BLaER1 (cell line): ENCODE data around the gene MCOLN3.
"Not testable (repeated sequence)": the region's sequence is repeated elsewhere in the genome, so short reads cannot be mapped to it uniquely, and the experiment has no call there.

ENCODE experiments used
- H3K27ac ChIP-seq: shearing (Covaris generic); formaldehyde crosslinking; 2 replicates; pipeline ENCODE4 v1.8.1; 2022
- H3K27me3 ChIP-seq: shearing (Covaris generic); formaldehyde crosslinking; 2 replicates; pipeline ENCODE4 v1.8.1; 2022
- H3K36me3 ChIP-seq: shearing (Covaris generic); formaldehyde crosslinking; 2 replicates; pipeline ENCODE4 v1.8.1; 2022
- H3K4me1 ChIP-seq: shearing (Covaris generic); formaldehyde crosslinking; 2 replicates; pipeline ENCODE4 v1.8.1; 2022
- H3K4me2 ChIP-seq: shearing (Covaris generic); formaldehyde crosslinking; 2 replicates; pipeline ENCODE4 v1.8.1; 2022
- H3K4me3 ChIP-seq: shearing (Covaris generic); formaldehyde crosslinking; 2 replicates; pipeline ENCODE4 v1.8.1; 2022
- H3K9ac ChIP-seq: shearing (Covaris generic); formaldehyde crosslinking; 2 replicates; pipeline ENCODE4 v1.8.1; 2022
- H3K9me3 ChIP-seq: shearing (Covaris generic); formaldehyde crosslinking; 2 replicates; pipeline ENCODE4 v1.8.1; 2022
- H4K20me1 ChIP-seq: shearing (Covaris generic); formaldehyde crosslinking; 2 replicates; pipeline ENCODE4 v1.8.1; 2022
- Cebpa-rat ChIP-seq: shearing (Covaris generic); IDR thresholded peaks from 2 replicates; pipeline ENCODE4 v1.8.1; 2022

The MCOLN3 gene

GRCh38 chr1:84996846-84997666 lies 51.2 kb downstream of the MCOLN3 start, which contains the start of gene MCOLN2:
TSS of gene MCOLN2 (minus strand) at chr1:84997113. CDS start at chr1:84996872, 241 bp downstream.
- H3K27me3 ChIP-seq = peaks cover 42% of the 10 kb centered on the region
- H3K4me2 ChIP-seq = peak within 1 kb of the TSS; percentile 96
- H4K20me1 ChIP-seq = peaks cover 20% of the 10 kb centered on the region
- no peaks in the 10 kb centered on the region for H3K36me3 ChIP-seq
- peak within 1 kb of the TSS; percentile 58; the same call in 1 of the 2 replicates for H3K9ac ChIP-seq
- TF ChIP-seq Cebpa-rat = no peak
- H3K9me3 ChIP-seq = peaks cover 11% of the 10 kb centered on the region
- no peak within 1 kb of the TSS for H3K27ac ChIP-seq
- H3K4me1 ChIP-seq = peaks cover 19% of the 10 kb centered on the region
- H3K4me3 ChIP-seq = peak within 1 kb of the TSS; percentile 69

GRCh38 chr1:84995484-84996334 lies 52.6 kb downstream of the MCOLN3 start:
- H3K36me3 ChIP-seq = no peaks in the 10 kb centered on the region
- no peak for TF ChIP-seq Cebpa-rat
- peaks cover 20% of the 10 kb centered on the region for H4K20me1 ChIP-seq
- H3K27me3 ChIP-seq = peaks cover 42% of the 10 kb centered on the region
- H3K27ac ChIP-seq = no peak overlapping the region
- H3K9me3 ChIP-seq = peaks cover 11% of the 10 kb centered on the region
- no peak overlapping the region for H3K9ac ChIP-seq
- H3K4me1 ChIP-seq = peaks cover 19% of the 10 kb centered on the region
- H3K4me2 ChIP-seq = peak overlapping the region; percentile 27; the same call in 1 of the 2 replicates
- H3K4me3 ChIP-seq = no peak overlapping the region

- no peaks in the 10 kb centered on the region for H3K36me3 ChIP-seq
- no peak overlapping the region for H3K4me2 ChIP-seq
- no peak overlapping the region for H3K9ac ChIP-seq
- H4K20me1 ChIP-seq = no peaks in the 10 kb centered on the region
- H3K4me3 ChIP-seq = no peak overlapping the region
- peaks cover 11% of the 10 kb centered on the region for H3K9me3 ChIP-seq
- TF ChIP-seq Cebpa-rat = no peak
- H3K4me1 ChIP-seq = peaks cover 7% of the 10 kb centered on the region
- peaks cover 6% of the 10 kb centered on the region for H3K27me3 ChIP-seq
- no peak overlapping the region for H3K27ac ChIP-seq
These were observed 57.0 kb downstream of the MCOLN3 start for GRCh38 chr1:84991097-84991920.

GRCh38 chr1:84988588-84988987 lies 59.7 kb downstream of the MCOLN3 start:
- no peak overlapping the region for H3K4me2 ChIP-seq
- no peaks in the 10 kb centered on the region for H4K20me1 ChIP-seq
- TF ChIP-seq Cebpa-rat = no peak
- no peaks in the 10 kb centered on the region; the same call in 1 of the 2 replicates for H3K9me3 ChIP-seq
- H3K27ac ChIP-seq = no peak overlapping the region
- H3K36me3 ChIP-seq = no peaks in the 10 kb centered on the region
- 0 out of 2 replicates have a peak, but pooled peaks cover 5% of the 10 kb centered on the region for H3K4me1 ChIP-seq
- no peak overlapping the region for H3K9ac ChIP-seq
- no peak overlapping the region for H3K4me3 ChIP-seq
- H3K27me3 ChIP-seq = no peaks in the 10 kb centered on the region

GRCh38 chr1:84986561-84986960 lies 61.7 kb downstream of the MCOLN3 start:
- not testable (repeated sequence) for H3K4me3 ChIP-seq, H3K36me3 ChIP-seq, H3K9ac ChIP-seq, H3K9me3 ChIP-seq, H3K4me2 ChIP-seq, H4K20me1 ChIP-seq, H3K4me1 ChIP-seq, H3K27me3 ChIP-seq, H3K27ac ChIP-seq

GRCh38 chr1:84985365-84985764 lies 62.9 kb downstream of the MCOLN3 start:
- H3K9ac ChIP-seq = no peak overlapping the region
- H3K27ac ChIP-seq = no peak overlapping the region
- H3K36me3 ChIP-seq = no peaks in the 10 kb centered on the region
- H3K4me2 ChIP-seq = no peak overlapping the region
- no peaks in the 10 kb centered on the region for H3K9me3 ChIP-seq
- TF ChIP-seq Cebpa-rat = no peak
- no peaks in the 10 kb centered on the region for H4K20me1 ChIP-seq
- 0 out of 2 replicates have a peak, but pooled peaks cover 5% of the 10 kb centered on the region for H3K4me1 ChIP-seq
- no peak overlapping the region for H3K4me3 ChIP-seq
- no peaks in the 10 kb centered on the region for H3K27me3 ChIP-seq

- no peak overlapping the region for H3K4me3 ChIP-seq
- no peaks in the 10 kb centered on the region for H3K4me1 ChIP-seq
- TF ChIP-seq Cebpa-rat = no peak
- H3K4me2 ChIP-seq = no peak overlapping the region
- H3K9me3 ChIP-seq = no peaks in the 10 kb centered on the region
- no peak overlapping the region for H3K9ac ChIP-seq
- H3K27me3 ChIP-seq = no peaks in the 10 kb centered on the region
- no peak overlapping the region for H3K27ac ChIP-seq
- no peaks in the 10 kb centered on the region for H3K36me3 ChIP-seq
- H4K20me1 ChIP-seq = no peaks in the 10 kb centered on the region
These were observed 65.9 kb downstream of the MCOLN3 start for GRCh38 chr1:84982395-84982794.

- Histone ChIP-seq H4K20me1 (no peaks in the 10 kb centered on the region), H3K9me3 (no peaks in the 10 kb centered on the region), H3K27ac (no peak overlapping the region), H3K9ac (no peak overlapping the region), H3K4me1 (peaks cover 12% of the 10 kb centered on the region), H3K27me3 (no peaks in the 10 kb centered on the region), H3K36me3 (no peaks in the 10 kb centered on the region), H3K4me3 (no peak overlapping the region), H3K4me2 (no peak overlapping the region)
- no peak for TF ChIP-seq Cebpa-rat
These were observed 73.3 kb downstream of the MCOLN3 start for GRCh38 chr1:84975035-84975434.
